ENCODE measurements around the gene OR2M5.

OR2M5 gene, protein sequence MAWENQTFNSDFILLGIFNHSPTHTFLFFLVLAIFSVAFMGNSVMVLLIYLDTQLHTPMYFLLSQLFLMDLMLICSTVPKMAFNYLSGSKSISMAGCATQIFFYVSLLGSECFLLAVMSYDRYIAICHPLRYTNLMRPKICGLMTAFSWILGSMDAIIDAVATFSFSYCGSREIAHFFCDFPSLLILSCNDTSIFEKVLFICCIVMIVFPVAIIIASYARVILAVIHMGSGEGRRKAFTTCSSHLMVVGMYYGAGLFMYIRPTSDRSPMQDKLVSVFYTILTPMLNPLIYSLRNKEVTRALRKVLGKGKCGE

DNA sequence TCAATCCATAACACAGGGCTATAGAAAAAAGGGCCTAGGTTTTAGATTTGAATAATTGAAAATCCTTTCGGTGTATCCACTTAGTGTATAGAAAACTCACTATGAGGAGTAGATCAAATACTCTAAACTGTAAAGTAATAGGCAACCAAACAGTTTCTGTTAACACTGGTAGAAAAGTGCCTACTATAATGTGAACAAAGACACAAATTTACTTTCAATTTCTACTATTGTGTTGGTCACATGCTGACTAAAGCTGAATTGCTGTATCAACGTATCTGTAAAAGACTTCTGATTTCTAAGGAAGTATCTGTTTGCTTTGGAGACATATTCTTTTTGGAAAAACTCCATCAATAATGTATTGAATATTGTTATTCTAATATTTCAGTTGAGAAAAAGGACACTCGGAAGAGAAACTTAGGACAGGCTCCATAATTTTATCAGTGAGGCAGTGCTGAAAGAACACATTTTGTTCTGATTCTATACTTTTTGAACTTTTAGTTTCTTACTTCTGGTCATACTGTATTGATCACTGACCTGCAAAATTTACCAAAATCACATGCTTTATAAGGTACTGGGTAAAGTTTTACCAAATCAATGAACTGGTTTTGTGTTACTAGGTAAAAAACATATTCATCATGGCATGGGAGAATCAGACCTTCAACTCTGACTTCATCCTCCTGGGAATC lies at the start of gene OR2M5:
TSS of gene OR2M5 (plus strand) at position 636 of the 686 bp plus-strand sequence. CDS start at position 636, 0 bp downstream.
- DNase-seq = no peak

DNA sequence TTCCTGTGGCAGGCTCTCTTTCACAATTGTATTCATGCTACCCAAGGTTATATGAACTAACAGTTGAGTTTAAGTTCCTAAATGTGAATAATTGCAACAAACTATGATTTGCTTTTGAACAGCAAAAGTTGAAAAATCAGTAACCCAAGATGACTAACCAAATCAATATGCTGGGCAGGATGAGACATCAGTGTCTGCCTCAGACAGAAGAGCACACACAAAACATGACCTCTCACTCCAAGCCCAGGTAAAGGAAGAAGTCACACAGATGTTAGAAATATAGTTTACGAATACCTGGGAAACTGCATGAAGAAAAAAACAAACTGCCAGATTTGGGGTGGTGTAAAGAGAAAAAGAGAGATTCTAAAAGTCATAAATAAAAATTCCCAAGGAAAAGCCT lies 46.4 kb upstream of the OR2M5 start:
- DNase-seq = no peak

DNA sequence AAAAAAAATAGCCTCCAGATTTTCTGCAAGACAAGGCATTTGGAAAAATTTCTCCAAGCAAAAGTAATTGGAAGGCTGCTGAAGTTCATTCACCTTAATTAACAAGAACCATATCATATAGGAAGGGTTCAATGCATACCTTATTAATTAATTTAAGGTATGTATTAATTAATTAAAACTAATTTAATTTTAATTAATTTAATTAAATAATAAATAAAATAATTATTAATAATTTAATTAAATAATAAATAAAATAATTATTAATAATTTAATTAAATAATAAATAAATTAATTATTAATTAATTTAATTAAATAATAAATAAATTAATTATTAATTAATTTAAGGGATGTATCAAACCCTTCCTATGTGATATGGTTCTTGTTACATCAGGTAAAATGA lies 42.1 kb upstream of the OR2M5 start:
- DNase-seq = no peak

DNA sequence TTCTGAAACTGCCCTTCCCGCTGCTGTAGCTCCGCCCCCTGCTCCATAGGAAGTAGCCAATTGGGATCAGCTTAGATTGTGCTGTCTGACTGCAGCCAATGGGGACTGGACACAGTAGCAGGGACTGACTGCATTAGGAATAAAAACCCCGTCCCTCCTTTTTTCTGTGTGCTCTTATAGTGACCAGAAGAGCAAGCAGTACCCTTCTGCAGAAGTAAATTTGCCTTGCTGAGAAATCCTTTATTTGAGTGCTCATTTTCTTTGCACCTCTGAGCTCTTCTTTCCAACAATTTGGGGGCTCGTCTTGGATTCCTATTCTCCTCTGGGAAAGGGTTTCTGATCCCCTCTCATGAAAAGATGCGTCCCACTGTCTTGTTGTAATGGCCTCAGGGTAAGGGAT lies 33.8 kb upstream of the OR2M5 start:
- DNase-seq = no peak

DNA sequence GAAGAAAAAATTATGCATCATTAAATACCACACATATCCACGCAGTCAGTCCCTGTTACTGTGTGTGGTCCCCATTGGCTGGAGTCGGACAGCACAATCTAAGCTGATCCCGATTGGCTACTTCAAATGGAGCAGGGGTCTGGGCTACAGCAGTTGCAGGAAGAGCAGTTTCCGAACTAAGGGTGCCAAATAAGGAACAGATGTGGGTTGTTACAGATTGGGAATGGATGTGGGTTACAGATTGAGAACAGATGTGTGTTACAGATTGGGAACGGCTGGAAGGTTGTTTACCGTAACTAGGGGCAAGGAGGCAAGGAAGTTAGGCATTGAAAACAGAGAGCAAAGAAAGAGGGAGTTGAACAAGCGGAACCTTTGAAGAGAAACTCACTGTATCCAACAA lies 30.1 kb upstream of the OR2M5 start:
- no peak for DNase-seq

DNA sequence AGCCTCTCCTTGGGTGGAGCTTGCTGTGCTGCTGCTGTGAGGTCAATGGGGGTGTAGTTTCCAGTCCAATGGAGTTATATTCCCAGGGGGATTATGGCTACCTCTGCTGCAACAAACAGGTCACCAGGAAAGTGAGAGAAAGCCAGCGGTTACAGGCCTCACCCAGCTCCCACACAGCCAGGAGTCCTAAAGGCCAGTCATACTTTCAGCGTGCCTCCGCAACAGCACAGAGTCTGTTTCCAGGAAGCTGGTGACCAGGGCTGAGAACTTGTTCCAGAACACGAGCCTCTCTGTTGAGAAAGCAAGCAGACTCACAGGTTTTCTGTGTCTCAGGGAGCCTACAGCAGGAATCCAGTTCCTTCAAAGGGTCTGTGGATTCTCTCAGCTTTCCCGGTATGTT lies 17.3 kb upstream of the OR2M5 start:
- DNase-seq = no peak

DNA sequence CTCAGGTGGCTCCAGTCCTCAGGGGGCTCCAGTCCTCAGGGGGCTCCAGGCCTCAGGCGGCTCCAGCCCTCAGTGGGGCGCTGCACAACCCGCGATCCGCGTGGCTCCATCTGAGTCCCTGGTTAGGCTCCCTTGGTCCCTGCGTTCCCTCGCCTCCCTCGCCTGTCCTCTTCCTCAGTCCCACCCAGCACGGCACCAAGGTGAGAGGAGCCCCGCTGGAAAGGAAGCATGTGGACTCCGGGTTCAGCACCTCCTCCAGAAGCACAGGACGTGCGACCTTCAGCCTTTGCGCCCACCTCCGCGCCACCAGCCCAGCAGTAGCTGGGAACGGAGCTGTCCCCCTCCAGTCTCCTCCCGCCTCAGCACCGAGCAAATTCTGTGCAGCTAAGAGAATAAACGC lies 8.1 kb upstream of the OR2M5 start:
- DNase-seq = no peak

DNA sequence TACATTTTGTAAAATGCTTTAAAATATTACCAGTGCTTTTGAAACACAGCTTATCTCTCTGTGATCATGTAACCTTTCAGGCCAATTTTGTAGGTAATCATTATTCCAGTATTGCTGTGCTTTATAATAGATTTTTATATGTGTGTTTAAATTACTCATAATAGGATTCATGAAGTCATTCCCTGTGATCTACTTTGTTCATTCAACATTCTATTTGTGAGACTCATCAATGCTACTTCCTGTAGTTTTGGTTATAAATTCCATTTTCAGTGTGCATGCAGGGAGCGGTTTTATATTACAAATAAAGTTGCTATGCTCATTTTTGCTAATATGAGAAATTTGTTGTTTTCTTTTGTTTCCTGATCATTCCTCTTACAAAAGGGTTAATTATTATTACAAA lies 4.1 kb upstream of the OR2M5 start:
- no peak for DNase-seq

DNA sequence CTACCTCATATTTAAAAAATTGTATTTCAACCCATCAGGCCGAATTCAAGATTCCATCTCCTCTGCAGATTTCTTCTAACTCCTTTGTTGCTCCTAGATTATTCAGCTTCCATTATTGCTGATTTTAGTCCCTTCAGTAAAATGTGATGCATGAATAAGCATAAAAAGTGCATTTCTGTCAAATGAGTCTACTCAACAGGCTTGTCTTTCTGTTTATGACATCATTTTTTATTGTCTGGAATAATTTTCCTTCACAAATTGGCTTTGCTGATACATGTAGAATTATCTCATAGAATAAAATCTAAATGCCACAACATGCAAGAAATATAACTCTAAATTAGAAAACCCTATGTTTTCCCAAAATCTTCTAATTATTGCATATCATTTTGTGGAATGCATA lies 1.6 kb upstream of the OR2M5 start:
- DNase-seq = no peak

DNA sequence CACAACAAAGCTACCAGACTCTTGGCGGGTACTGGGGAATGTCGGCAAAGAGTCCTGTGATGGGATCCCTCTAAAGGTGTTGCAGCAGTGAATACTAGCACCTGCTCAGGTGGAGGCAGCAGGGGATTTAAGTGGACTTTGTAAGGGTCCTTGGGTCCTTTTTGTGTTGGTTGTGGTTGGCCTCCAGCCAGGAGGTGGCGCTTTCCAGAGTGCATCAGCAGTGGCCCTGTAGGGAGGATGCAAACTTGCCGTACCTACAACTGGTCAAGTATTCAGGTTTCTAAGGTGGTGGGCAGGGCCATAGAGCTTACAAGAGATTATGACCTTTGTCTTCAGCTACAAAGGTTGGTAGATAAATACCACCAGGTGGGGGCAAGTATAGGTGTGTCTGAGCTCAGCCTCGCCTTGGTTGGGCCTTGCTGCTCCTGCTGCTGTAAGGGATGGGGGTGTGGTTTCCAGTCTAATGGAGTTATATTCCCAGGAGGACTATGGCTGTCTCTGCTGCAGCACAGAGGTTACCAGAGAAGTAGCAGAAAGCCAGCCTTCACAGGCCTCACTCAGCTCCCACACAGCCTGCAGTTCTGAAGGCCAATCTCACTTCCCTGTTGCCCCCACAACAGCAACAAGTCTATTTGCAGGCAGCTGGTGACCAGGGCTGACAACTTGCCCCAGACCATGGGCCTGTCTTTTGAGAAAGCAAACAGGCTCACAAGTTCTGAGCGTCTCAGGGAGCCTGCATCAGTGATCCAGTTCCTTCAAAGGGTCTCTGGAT lies 7.3 kb downstream of the OR2M5 start:
- DNase-seq = no peak

DNA sequence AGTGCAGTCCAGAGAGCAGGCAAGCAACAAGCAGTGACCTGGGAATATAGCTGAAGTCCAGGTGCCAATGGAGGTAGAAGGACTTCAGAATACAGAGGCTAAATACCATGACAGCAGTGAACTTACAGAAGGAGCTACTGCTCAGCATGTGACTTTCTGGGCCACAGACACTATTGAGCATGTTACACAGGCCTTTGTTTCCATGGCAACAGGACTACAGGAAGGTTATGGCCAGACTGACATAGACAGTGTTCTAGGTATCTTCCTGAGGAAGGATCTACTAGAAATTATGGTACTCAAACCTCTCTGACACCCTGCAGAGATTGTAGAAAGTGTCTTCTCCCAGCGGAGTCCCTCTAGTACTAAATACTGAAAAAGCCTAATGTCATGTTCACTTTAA lies 11.0 kb downstream of the OR2M5 start:
- no peak for DNase-seq

DNA sequence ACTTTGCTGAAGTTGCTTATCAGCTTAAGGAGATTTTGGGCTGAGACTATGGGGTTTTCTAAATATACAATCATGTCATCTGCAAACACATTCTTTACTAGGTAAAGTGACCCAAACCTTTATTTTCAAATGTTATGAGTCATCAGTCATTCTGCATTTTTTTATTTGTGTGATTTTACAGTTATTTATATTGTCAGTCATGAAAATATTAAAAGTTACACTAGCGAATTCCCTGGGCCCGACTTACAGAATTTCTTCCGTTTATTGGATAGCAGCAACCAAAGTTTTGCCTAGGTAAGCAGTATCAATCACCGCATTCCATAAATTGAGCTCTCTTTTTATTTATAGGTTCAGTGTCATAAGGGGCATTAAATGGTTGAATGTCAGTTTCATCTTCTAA lies 13.8 kb downstream of the OR2M5 start:
- DNase-seq = no peak

DNA sequence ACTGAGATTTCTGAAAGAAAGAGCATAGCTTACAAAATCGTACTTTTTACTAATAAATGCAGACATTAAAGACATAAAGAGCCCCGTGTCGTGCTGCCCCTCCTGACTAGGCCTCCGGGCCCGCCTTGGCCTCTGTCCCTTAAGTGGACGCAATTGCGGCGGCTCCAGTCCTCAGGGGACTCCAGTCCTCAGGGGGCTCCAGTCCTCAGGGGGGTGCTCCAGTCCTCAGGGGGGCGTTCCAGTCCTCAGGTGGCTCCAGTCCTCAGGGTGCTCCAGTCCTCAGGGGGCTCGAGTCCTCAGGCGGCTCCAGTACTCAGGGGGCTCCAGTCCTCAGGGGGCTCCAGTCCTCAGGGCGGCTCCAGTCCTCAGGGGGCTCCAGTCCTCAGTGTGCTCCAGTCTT lies 19.1 kb downstream of the OR2M5 start:
- no peak for DNase-seq

DNA sequence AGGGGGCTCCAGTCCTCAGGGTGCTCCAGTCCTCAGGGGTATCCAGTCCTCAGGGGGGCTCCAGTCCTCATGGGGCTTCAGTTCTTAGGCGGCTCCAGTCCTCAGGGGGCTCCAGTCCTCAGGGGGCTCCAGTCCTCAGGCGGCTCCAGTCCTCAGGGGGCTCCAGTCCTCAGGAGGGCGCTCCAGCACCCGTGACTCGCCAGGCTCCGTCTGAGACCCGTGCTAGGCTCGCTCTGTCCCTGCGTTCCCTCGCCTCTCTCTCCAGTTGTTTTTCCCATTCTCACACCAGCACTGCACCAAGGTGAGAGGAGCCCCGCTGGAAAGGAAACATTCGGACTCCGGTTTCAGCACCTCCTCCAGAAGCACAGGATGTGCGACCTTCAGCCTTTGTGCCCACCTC lies 20.2 kb downstream of the OR2M5 start:
- DNase-seq = no peak

DNA sequence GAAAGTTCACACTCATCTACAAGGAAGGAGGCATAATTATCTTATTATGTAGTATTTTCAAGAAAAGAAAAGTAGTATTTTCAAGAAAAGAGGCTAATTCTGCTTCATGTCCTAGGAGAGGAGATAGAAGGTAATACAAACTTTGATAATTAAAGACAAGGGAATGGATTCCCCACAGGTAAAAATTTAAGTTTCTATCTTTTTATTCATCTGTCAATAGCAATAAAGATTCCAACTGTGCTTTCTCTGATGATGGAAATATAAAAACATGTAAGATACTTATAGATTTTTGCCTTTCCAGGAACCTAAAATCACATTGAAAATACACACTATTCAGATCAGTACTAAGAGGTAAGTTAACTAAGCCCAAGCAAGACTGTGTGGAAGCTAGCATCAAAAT lies 29.6 kb downstream of the OR2M5 start, which contains the start of gene OR2M2:
TSS of gene OR2M2 (plus strand) at position 301 of the 400 bp plus-strand sequence. CDS start 5,165 bp downstream, outside the sequence.
- DNase-seq = no peak

DNA sequence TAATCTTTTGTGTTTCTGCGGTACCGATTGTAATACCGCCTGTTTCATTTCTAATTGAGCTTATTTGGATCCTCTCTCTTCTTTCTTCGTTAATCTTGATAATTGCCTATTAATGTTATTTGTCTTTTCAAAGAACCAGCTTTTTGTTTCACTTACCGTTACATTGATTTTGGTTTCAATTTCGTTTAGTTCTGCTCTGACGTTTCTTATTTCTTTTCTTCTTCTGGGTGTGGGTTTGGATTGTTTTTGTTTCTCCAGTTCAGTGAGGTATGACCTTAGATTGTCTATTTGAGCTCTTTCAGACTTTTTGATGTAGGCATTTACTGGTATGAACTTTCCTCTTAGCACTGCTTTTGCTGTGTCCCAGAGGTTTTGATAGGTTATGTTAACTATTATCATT lies 39.0 kb downstream of the OR2M5 start:
- no peak for DNase-seq

DNA sequence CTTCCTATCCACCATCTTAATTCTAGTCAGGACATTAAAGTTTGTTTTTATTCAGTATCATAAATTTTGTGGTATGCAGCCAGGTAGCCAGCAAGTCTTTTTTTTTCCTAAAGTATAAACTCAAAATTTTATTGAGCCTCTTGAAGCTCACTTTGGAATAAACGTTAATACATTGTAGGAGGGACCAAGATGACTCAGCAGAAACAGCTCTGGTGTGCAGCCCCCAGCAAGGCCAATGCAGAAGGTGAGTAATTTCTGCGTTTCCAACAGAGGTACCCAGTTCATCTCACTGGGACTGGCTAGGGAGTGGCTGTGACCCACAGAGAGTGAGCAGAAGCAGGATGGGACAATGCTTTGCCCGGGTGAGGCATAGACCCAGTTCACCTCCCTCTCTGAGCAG lies 42.4 kb downstream of the OR2M5 start:
- DNase-seq = no peak

DNA sequence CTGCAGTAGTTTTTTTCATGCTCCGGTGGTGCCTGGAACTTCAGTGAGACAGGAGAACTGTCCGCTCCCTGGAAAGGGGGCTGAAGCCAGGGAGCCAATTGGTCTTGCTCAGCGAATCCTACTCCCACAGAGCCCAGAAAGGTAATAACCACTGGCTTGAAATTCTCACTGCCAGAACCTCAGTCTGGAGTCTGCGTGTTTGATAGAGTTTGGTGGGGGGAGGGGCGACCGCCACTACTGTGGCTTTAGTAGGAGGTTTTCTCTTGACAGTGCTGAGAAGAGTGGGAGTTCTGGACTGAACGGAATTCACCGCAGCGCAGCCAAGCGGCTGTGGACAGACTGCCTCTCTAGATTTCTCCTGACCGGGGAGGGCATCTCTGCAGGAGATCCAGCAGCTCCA lies 44.1 kb downstream of the OR2M5 start:
- no peak for DNase-seq

DNA sequence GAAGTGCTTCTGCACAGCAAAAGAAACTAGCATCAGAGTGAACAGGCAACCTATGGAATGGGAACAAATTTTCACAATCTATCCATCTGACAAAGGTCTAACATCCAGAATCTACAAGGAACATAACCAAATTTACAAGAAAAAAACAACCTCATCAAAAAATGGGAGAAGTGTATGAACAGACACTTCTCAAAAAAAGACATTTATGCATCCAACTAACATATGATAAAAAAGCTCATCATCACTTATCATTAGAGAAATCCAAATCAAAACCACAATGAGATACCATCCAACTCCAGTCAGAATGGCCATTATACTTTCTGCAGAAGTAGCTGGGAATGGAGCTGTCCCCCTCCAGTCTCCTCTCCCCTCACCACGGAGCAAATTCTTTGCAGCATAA lies 49.2 kb downstream of the OR2M5 start:
- no peak for DNase-seq

Measured in amniotic stem cell (primary cell).